Neural cell (in vitro differentiated cells): ENCODE measurements around the gene TRAF2. TPM values are rescaled to one million over a fixed set of nuclear protein-coding genes. Genes with fewer than 3 reads are reported as not detected.

ENCODE experiments used
- H2AFZ ChIP-seq: fragments of 200-600, 300-800 bp; sonication (generic), shearing (Covaris generic); 2 replicates; pipeline ENCODE4 v1.6.0; 2014; ENCODE audit warnings: low read depth, mild to moderate bottlenecking, antibody characterized with exemption, low read length, moderate library complexity
- H3F3A ChIP-seq: fragments of 200-600 bp; shearing (Covaris generic); 2 replicates; pipeline ENCODE4 v1.6.1; 2016; ENCODE audit warnings: mild to moderate bottlenecking, moderate library complexity, mixed read lengths, antibody characterized with exemption, low read length; ENCODE audit not compliant: insufficient read depth, poor library complexity, severe bottlenecking
- H3K27ac ChIP-seq: fragments of 200-600, 300-800 bp; sonication (generic), shearing (Covaris generic); 2 replicates; pipeline ENCODE4 v1.5.1; 2014; ENCODE audit warnings: mild to moderate bottlenecking, low read length, moderate library complexity
- H3K27me3 ChIP-seq: fragments of 300-800, 200-600 bp; sonication (generic), shearing (Covaris generic); 2 replicates; pipeline ENCODE4 v1.6.0; 2014; ENCODE audit warnings: mild to moderate bottlenecking, low read depth, low read length, moderate library complexity; ENCODE audit not compliant: insufficient read depth
- H3K36me3 ChIP-seq: fragments of 300-800, 200-600 bp; sonication (generic), shearing (Covaris generic); 2 replicates; pipeline ENCODE4 v1.5.1; 2014; ENCODE audit warnings: mild to moderate bottlenecking, antibody characterized with exemption, low read length, moderate library complexity; ENCODE audit not compliant: insufficient read depth
- H3K4me2 ChIP-seq: fragments of 300-800, 200-600 bp; sonication (generic), shearing (Covaris generic); 2 replicates; pipeline ENCODE4 v1.6.0; 2014; ENCODE audit warnings: mild to moderate bottlenecking, low read length
- H3K4me3 ChIP-seq: fragments of 300-800, 200-600 bp; sonication (generic), shearing (Covaris generic); 2 replicates; pipeline ENCODE4 v1.5.1; 2014; ENCODE audit warnings: mild to moderate bottlenecking, low read length, moderate library complexity
- H3K79me2 ChIP-seq: fragments of 200-600 bp; shearing (Covaris generic); replicated peaks from 2 replicates; pipeline ENCODE4 v1.6.0; 2014; ENCODE audit warnings: mild to moderate bottlenecking, low read length, moderate library complexity; ENCODE audit not compliant: insufficient read depth
- H3K9ac ChIP-seq: fragments of 300-800, 200-600 bp; sonication (generic), shearing (Covaris generic); 2 replicates; pipeline ENCODE4 v1.6.1; 2016; ENCODE audit warnings: mild to moderate bottlenecking, low read length, mixed read lengths
- H3K9me2 ChIP-seq: fragments of 200-600 bp; shearing (Covaris generic); 2 replicates; pipeline ENCODE4 v1.6.1; 2016; ENCODE audit warnings: mild to moderate bottlenecking, low read length, mixed read lengths; ENCODE audit not compliant: insufficient read depth
- H3K9me3 ChIP-seq: fragments of 200-600, 300-800 bp; sonication (generic), shearing (Covaris generic); 2 replicates; pipeline ENCODE4 v1.6.1; 2016; ENCODE audit warnings: mild to moderate bottlenecking, mixed run types, low read length, moderate library complexity, mixed read lengths
- H4K20me1 ChIP-seq: fragments of 200-600 bp; shearing (Covaris generic); 2 replicates; pipeline ENCODE4 v1.6.1; 2016; ENCODE audit warnings: mild to moderate bottlenecking, mixed run types; ENCODE audit not compliant: insufficient read depth
- CTCF ChIP-seq: fragments of 450-650 bp; IDR thresholded peaks from 2 replicates; pipeline ENCODE4 v1.5.1; 2014; ENCODE audit warnings: antibody characterized with exemption, mild to moderate bottlenecking, moderate library complexity; ENCODE audit not compliant: poor library complexity, severe bottlenecking
- EP300 ChIP-seq: fragments of 450-650 bp; conservative IDR thresholded peaks from 2 replicates; pipeline ENCODE4 v1.6.1; 2014; ENCODE audit warnings: antibody characterized with exemption, mild to moderate bottlenecking, moderate library complexity; ENCODE audit not compliant: poor library complexity, severe bottlenecking
- EZH2 ChIP-seq: fragments of 200-600, 300-800 bp; shearing (Covaris generic), sonication (generic); IDR thresholded peaks from 2 replicates; pipeline ENCODE4 v1.6.1; 2014; ENCODE audit warnings: antibody characterized with exemption, low read length, borderline replicate concordance, mild to moderate bottlenecking; ENCODE audit not compliant: insufficient read depth, poor library complexity, severe bottlenecking
- MXI1 ChIP-seq: fragments of 450-650 bp; conservative IDR thresholded peaks from 2 replicates; pipeline ENCODE4 v1.6.1; 2014; ENCODE audit warnings: antibody characterized with exemption, mild to moderate bottlenecking; ENCODE audit not compliant: poor library complexity, severe bottlenecking
- POLR2AphosphoS5 ChIP-seq: IDR thresholded peaks from 2 replicates; pipeline ENCODE4 v1.6.1; 2012
- RAD21 ChIP-seq: fragments of 450-650 bp; conservative IDR thresholded peaks from 2 replicates; pipeline ENCODE4 v1.6.1; 2014; ENCODE audit warnings: antibody characterized with exemption, mild to moderate bottlenecking, moderate library complexity
- REST ChIP-seq: IDR thresholded peaks from 2 replicates; pipeline ENCODE4 v1.6.1; 2012; ENCODE audit warnings: borderline replicate concordance
- SMC3 ChIP-seq: fragments of 450-650 bp; conservative IDR thresholded peaks from 2 replicates; pipeline ENCODE4 v1.6.1; 2014; ENCODE audit warnings: antibody characterized with exemption, mild to moderate bottlenecking, moderate library complexity; ENCODE audit not compliant: poor library complexity
- TAF1 ChIP-seq: IDR thresholded peaks from 2 replicates; pipeline ENCODE4 v1.6.1; 2012; ENCODE audit warnings: low read depth
- polyA plus RNA-seq: library from polyadenylated mRNA; depleted of rRNA; stranded (reverse); fragments of >200 nt; gene quantifications from 2 replicates; pipeline ENCODE4 v1.2.3, GENCODE V29; 2014

TRAF2 gene
- polyA plus RNA-seq, 1 donor from 2014 or later: 14.6 TPM

DNA sequence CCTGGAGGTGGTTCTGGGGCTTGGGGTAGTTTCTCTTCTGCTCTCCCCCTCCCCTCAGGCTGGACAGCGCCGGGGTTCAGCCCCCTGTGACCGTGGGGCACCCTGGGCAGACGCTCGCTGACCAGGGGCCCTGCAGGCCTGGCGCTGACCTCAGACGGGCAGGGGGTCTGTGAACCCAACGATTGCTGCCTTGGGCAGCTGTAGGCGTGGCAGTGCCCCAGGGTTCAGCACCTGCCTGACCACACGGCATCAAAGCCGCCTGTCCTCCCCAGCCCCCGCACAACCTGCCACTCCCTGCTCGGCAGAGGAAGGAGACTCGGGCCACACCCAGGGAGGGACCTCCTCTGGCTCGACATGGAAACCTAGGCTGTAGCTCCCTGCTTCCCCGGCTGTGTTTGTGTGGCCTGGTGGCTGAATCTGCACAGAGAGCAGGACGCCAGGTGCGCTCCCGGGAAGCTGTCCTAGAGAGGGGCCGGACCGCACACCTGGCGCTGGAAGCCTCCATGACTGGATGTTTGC, 77.9 kb downstream of the TRAF2 start:
- no peaks in the 10 kb centered on the region for H3K9me2 ChIP-seq
- no peaks in the 10 kb centered on the region for H3K27me3 ChIP-seq
- H3K9ac ChIP-seq: no peak overlapping the region
- no peak overlapping the region for H3K4me2 ChIP-seq
- TF ChIP-seq SMC3: no peak
- TF ChIP-seq EP300: no peak
- TF ChIP-seq REST: no peak
- no peak for TF ChIP-seq TAF1
- no peak for TF ChIP-seq EZH2
- TF ChIP-seq POLR2AphosphoS5: no peak
- TF ChIP-seq MXI1: no peak
- TF ChIP-seq RAD21: no peak
- TF ChIP-seq CTCF: no peak
- no peaks in the 10 kb centered on the region for H3K79me2 ChIP-seq
- H3K9me3 ChIP-seq: no peaks in the 10 kb centered on the region
- no peaks in the 10 kb centered on the region for H4K20me1 ChIP-seq
- H3K36me3 ChIP-seq: no peaks in the 10 kb centered on the region
- H2AFZ ChIP-seq: no peak overlapping the region
- no peak overlapping the region for H3K27ac ChIP-seq
- no peak overlapping the region for H3K4me3 ChIP-seq
- no peaks in the 10 kb centered on the region for H3F3A ChIP-seq

- no peaks in the 10 kb centered on the region for H3F3A ChIP-seq
- H4K20me1 ChIP-seq: no peaks in the 10 kb centered on the region
- no peaks in the 10 kb centered on the region for H3K79me2 ChIP-seq
- H3K27me3 ChIP-seq: no peaks in the 10 kb centered on the region
- H2AFZ ChIP-seq: no peak overlapping the region
- H3K36me3 ChIP-seq: no peaks in the 10 kb centered on the region
- no peaks in the 10 kb centered on the region for H3K9me3 ChIP-seq
- TF ChIP-seq EZH2: no peak
- no peak for TF ChIP-seq SMC3
- TF ChIP-seq EP300: no peak
- TF ChIP-seq REST: no peak
- no peak for TF ChIP-seq MXI1
- TF ChIP-seq TAF1: no peak
- TF ChIP-seq POLR2AphosphoS5: no peak
- no peak for TF ChIP-seq CTCF
- TF ChIP-seq RAD21: no peak
- H3K4me3 ChIP-seq: no peak overlapping the region
- H3K9ac ChIP-seq: no peak overlapping the region
- H3K27ac ChIP-seq: no peak overlapping the region
- H3K9me2 ChIP-seq: no peaks in the 10 kb centered on the region
- H3K4me2 ChIP-seq: no peak overlapping the region
These were observed 78.6 kb downstream of the TRAF2 start for GRCh38 chr9:136964833-136965422.
